GM21723 (cell line): ENCODE data around the gene OGFOD2.
"Not testable (repeated sequence)": the region's sequence is repeated elsewhere in the genome, so short reads cannot be mapped to it uniquely, and the experiment has no call there.

Experiments used
- ATAC-seq: cut with Tn5 transposase; IDR thresholded peaks from one replicate; pipeline ENCODE4 v1.9.1; 2021; ENCODE audit warnings: mild to moderate bottlenecking, moderate library complexity; ENCODE audit not compliant: unreplicated experiment

The OGFOD2 gene

GRCh38 chr12:122999986-123000420 lies 25.0 kb downstream of the OGFOD2 start:
- ATAC-seq, result no peak

- ATAC-seq, result no peak
Observed at GRCh38 chr12:123000578-123000977, 25.5 kb downstream of the OGFOD2 start.

GRCh38 chr12:123001464-123001863 lies 26.4 kb downstream of the OGFOD2 start:
- ATAC-seq, result no peak

- no peak for ATAC-seq
Observed at GRCh38 chr12:123003257-123003656, 28.2 kb downstream of the OGFOD2 start.

- no peak for ATAC-seq
Observed at GRCh38 chr12:123004287-123004686, 29.2 kb downstream of the OGFOD2 start.

- ATAC-seq, result no peak
Observed at GRCh38 chr12:123005081-123005626, 30.1 kb downstream of the OGFOD2 start.

GRCh38 chr12:123006977-123007376 lies 31.9 kb downstream of the OGFOD2 start:
- ATAC-seq, result no peak

GRCh38 chr12:123010110-123010509 lies 35.1 kb downstream of the OGFOD2 start:
- no peak for ATAC-seq

GRCh38 chr12:123010681-123011080 lies 35.6 kb downstream of the OGFOD2 start:
- no peak for ATAC-seq

- ATAC-seq, result no peak
Observed at GRCh38 chr12:123011701-123012100, 36.7 kb downstream of the OGFOD2 start.

GRCh38 chr12:123013185-123014095 lies 38.4 kb downstream of the OGFOD2 start:
- ATAC-seq, result no peak

GRCh38 chr12:123014473-123014872 lies 39.4 kb downstream of the OGFOD2 start:
- ATAC-seq, result not testable (repeated sequence)

GRCh38 chr12:123017753-123018152 lies 42.7 kb downstream of the OGFOD2 start:
- ATAC-seq, result no peak

- ATAC-seq, result no peak
Observed at GRCh38 chr12:123019841-123020138, 44.7 kb downstream of the OGFOD2 start.

- ATAC-seq, result no peak
Observed at GRCh38 chr12:123021688-123022604, 46.9 kb downstream of the OGFOD2 start.

GRCh38 chr12:123022846-123023245 lies 47.8 kb downstream of the OGFOD2 start:
- no peak for ATAC-seq

- no peak for ATAC-seq
Observed at GRCh38 chr12:123024819-123025391, 49.9 kb downstream of the OGFOD2 start.

- no peak for ATAC-seq
Observed at GRCh38 chr12:123026094-123026853, 51.2 kb downstream of the OGFOD2 start.

GRCh38 chr12:123027726-123028445 lies 52.8 kb downstream of the OGFOD2 start:
- ATAC-seq, result no peak

GRCh38 chr12:123028475-123028874 lies 53.4 kb downstream of the OGFOD2 start:
- ATAC-seq, result no peak
